ENCODE measurements around the gene RASA4B. TPM values are rescaled to one million over a fixed set of nuclear protein-coding genes. Genes with fewer than 3 reads are reported as not detected.

RASA4B gene

Small RNA genes lying within 50 kb of the gene (microRNA-seq; reads per million reads assigned to microRNA genes)
- gene MIR4467, result not detected
- gene MIR5090, result 3.0 reads per million, percentile 3 among the genes with 10 or more reads in this experiment

Data from HL-60 (cell line).